NCI-H2227 treated with DMSO at 0.1 percent for 48 hours (cell line): Measurements from ENCODE around the gene KIAA0930.

Experiments
- DNase-seq: peaks from one replicate; lab custom pipeline; 2025; lab: John Stamatoyannopoulos, UW

Gene KIAA0930

GRCh38 chr22:45237065-45237990, 3.4 kb downstream of the KIAA0930 start:
- no peak for DNase-seq

- DNase-seq = no peak
These were observed 4.8 kb downstream of the KIAA0930 start for GRCh38 chr22:45235851-45236342.

GRCh38 chr22:45235101-45235777, 5.5 kb downstream of the KIAA0930 start:
- DNase-seq = no peak

GRCh38 chr22:45233827-45234226, 6.9 kb downstream of the KIAA0930 start:
- no peak for DNase-seq

GRCh38 chr22:45233386-45233785, 7.3 kb downstream of the KIAA0930 start:
- DNase-seq = no peak

- DNase-seq = no peak
These were observed 9.4 kb downstream of the KIAA0930 start for GRCh38 chr22:45231293-45231692.

- DNase-seq = no peak
These were observed 10.5 kb downstream of the KIAA0930 start for GRCh38 chr22:45230026-45230721.

- no peak for DNase-seq
These were observed 11.5 kb downstream of the KIAA0930 start for GRCh38 chr22:45229181-45229580.

- no peak for DNase-seq
These were observed 12.3 kb downstream of the KIAA0930 start for GRCh38 chr22:45228401-45228754.

GRCh38 chr22:45227645-45228400, 12.9 kb downstream of the KIAA0930 start:
- no peak for DNase-seq

- no peak for DNase-seq
These were observed 14.0 kb downstream of the KIAA0930 start for GRCh38 chr22:45226503-45227186.

GRCh38 chr22:45225732-45226502, 14.8 kb downstream of the KIAA0930 start:
- no peak for DNase-seq

- DNase-seq = no peak
These were observed 15.5 kb downstream of the KIAA0930 start for GRCh38 chr22:45224988-45225731.

- no peak for DNase-seq
These were observed 16.4 kb downstream of the KIAA0930 start for GRCh38 chr22:45224331-45224730.

- DNase-seq = no peak
These were observed 17.2 kb downstream of the KIAA0930 start for GRCh38 chr22:45223304-45224117.

GRCh38 chr22:45221201-45221600, 19.5 kb downstream of the KIAA0930 start:
- no peak for DNase-seq

GRCh38 chr22:45218976-45219375, 21.7 kb downstream of the KIAA0930 start:
- no peak for DNase-seq

- no peak for DNase-seq
These were observed 22.9 kb downstream of the KIAA0930 start for GRCh38 chr22:45217806-45218205.

- DNase-seq = no peak
These were observed 23.3 kb downstream of the KIAA0930 start for GRCh38 chr22:45217345-45217744.
